Kidney capillary endothelial cell (primary cell): ENCODE results near the gene TMED10.
"Not testable (repeated sequence)": the region's sequence is repeated elsewhere in the genome, so short reads cannot be mapped to it uniquely, and the experiment has no call there.

Experiments used
- DNase-seq: peaks from one replicate; pipeline ENCODE4 v3.0.0-alpha.2; 2018; ENCODE audit warnings: low spot score

TMED10 gene

DNA sequence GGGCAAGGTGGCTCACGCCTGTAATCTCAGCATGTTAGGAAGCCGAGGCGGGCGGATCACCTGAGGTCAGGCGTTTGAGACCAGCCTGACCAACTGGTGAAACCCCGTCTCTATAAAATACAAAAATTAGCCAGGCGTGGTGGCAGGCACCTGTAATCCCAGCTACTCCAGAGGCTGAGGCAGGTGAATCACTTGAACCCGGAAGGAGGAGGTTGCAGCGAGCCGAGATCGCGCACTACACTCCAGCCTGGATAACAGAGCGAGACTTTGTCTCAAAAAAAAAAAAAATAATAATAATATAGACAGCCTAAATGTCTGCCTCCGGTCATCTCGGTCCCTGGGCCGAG is 49.0 kb downstream of the TMED10 start:
- not testable (repeated sequence) for DNase-seq

DNA sequence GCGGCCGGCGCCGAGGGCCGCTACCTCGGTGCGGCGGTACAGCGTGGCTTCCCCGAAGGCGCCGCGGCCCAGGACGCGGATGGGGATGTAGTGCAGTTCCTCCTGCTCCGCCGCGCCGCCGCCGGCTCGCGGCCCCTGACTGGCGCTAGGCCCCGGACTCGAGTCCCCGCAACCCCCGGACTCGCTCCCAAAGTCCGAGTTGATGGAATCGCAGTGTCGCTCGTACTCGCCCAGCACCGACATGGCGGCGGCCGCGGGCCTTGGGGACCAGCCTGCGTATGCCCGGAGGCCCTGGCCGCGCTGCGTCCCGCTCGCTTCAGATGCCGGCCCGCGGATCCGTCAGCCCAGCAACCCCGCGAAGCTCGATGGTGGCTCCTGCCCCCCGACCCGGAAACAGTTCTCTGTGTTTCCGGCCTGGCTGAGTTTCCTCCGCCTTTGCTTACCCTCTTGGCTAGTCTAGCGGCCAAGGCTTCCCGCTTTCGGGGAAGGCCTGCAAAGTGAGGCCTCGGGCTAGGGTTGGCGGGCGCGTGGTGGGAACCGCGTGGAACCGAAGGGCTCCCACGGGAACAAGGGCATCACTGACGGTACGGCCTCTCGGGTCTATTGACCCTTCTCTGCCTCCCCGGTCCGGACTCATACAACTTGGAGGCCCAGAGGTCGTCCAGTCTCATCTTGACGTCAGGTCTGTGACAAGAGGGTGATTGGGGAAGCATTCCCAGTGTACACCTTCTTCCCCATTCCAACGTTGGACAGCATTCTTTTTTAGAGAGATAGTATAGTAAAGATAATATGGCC is 49.5 kb downstream of the TMED10 start, which contains the start of gene NEK9:
NEK9 (minus strand) TSS at position 370 of the 795 bp plus-strand sequence; CDS start at position 243, 127 bp downstream.
- no peak for DNase-seq

DNA sequence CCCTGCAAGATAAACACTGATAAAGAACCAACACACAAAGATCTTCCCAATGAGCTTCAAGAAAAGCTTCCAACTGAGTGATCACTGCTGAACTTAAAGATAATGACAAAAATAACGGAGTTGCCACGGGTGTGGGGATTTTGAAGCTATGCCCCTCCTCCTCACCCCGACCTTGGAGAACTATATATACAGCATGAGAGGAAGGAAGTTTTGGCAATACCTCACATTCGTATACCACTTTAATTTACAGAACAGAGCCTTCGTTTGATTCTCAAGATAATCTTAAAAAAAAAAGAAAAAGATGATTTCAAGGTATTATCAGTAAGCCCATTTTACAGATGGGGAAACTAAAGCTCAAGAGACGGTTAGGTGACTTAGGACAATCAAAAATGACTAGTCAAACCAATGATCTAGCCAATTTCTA is 50.3 kb downstream of the TMED10 start:
- no peak for DNase-seq

DNA sequence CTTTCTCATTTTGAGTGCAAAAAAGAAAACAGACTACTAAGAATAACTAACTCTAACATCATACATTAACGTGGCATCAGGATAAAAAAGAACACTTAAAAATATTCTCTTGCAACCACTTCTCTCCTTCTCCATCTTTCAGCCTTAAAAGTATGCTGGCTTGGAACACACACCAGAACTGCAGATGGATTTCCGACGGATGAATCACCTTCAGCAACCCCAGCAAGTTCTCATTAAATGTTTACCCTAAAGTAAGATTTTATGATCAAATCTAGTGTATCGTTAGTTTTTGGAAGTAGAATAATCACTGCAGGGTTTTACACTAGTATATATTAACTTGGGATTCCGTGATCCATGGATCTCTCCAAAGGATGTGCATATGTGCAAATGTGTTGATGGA is 50.8 kb downstream of the TMED10 start:
- DNase-seq = no peak

DNA sequence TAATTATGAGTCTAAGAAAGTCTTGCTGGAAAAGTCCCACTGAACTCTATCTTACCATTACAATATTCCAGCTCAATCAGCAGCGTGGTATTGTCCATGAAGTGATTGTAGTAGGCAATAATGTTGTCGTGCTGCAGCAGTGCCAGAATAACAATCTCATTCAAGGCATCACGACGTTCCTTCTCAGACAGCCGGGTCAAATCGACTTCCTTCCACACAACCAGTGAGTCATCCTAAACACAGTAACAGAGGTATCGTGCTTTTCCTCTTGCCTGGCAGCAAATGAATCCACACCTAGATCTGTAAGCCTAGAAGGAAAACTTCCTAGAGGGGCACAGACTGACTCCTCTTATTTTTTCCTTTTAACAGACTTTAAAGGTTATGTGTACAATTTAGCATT is 52.4 kb downstream of the TMED10 start:
- DNase-seq = peak; percentile 93

DNA sequence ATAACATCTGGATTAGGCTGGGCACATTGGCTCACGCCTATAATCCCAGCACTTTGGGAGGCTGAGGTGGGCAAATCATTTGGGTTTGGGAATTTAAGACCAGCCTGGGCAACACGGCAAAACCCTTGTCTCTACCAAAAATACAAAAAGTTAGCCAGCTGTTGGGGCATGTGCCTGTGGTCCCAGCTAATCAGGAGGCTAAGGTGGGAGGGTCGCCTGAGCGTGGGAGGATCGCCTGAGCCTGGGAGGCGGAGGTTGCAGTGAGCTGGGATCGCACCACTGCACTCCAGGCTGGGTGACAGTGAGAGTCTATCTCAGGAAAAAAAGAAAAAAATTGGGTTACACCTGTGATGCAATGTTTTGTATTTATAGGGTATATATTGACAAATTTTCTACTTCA is 54.9 kb downstream of the TMED10 start:
- DNase-seq = no peak

DNA sequence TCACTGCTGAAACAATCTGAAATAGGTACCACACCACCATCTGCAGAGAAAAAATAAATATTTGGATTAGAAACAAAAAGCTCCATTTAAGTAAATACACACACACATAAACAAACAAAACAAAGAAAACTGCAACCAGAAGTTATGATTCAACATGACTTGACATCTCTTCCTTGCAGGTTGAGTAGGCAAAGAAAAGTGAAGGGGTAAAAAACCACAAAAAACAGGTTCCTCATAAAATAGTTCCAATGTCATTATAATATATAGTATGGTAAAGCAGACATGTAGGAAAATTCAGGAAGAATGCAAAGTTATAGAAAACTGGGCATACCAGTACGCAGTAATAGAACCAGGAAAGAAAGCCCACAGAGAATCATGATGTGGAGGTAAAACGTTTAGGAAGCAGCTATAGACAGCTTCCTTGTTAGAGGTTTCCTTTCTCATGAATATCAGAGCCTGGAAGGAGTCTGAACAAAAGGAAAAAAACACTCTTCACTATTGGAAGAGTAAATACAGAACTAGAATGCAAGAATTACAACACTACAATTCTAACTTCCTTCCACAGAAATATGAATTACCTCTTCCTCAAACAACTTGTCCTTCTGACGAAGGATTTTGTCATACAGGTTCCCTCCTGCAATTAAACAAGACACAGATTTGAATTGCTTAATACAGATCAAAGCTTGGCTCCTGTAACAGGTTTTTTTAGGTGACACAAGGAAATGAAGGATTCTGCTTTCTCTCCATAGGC is 55.7 kb downstream of the TMED10 start:
- no peak for DNase-seq

DNA sequence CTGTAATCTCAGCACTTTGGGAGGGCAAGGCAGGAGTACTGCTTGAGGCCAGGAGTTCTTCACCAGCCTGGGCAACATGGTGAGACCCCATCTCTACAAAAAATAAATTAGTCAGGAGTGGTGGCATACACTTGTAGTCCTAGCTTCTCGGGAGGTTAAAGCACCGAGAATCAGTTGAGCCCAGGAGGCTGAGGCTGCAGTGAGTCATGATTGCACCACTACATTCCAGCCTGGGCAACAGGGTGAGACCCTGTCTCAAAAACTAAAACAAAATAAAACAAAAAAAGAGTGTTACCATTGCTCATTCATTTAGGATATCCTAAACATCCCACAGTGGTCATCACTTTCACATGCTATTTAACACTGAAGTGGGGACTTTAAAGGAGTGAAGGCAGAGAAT is 57.4 kb downstream of the TMED10 start:
- DNase-seq = no peak

DNA sequence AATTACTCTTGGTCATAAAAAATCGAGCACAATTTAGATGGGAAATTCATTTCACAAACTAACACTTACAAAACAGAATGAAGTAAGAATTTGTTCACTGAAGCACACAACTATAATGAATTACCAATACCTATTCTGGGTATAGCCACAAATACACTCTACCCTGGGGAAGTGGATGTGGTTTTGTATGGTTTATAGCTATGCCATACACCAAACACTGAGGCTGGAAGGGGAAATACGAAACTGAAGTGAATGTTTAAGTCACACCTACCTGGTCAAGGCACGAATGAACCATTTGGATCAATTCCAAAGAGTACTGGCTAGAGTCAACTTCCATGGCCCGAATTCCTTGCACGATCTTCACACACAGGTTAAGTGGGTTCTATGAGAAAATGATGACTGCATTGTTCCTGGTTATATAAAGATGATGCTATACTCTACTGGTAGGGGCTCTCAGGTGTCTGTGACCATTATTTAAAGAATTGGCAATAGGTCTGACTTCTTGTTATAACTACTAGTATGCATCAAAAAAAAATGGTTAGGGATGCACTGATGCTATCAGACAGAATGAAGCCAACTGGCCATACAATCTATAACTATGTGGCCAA is 62.4 kb downstream of the TMED10 start:
- DNase-seq = no peak

DNA sequence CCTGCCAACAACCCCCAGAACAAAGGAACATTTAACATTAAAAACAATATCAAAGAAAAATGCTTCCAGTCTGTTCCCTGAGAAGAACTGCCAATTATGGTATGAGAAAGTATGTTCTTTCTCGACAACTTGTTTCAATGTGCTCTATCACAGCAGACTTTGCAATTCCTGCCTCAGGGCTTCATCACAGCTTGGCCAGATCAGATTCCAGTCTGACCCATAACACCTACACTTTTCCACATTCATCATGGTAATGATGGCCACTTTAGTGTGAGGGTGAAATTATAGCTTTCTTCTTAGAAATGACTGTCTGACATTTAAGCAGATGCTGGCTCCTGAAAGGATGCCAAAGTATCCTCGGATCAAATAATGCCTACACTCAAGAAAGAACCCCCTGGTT is 66.5 kb downstream of the TMED10 start:
- DNase-seq = no peak

DNA sequence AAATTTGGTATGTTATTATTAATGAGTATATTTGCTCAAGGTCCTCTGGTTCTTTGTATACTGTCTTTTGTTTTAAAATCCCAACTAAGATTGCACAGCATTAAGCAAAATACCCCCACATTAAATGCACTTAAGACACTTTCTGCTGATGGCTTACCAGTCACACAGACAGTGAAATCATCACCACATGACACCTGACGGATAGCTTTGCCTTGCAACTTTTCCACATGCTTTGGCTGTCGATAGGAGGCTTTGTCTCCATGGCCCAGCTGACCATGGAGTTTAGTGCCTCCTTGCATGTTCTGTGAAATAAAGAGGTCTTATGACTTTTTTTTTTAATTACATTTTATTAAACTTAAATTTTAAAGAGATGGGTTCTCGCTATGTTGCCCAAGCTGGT is 69.2 kb downstream of the TMED10 start:
- DNase-seq = no peak

DNA sequence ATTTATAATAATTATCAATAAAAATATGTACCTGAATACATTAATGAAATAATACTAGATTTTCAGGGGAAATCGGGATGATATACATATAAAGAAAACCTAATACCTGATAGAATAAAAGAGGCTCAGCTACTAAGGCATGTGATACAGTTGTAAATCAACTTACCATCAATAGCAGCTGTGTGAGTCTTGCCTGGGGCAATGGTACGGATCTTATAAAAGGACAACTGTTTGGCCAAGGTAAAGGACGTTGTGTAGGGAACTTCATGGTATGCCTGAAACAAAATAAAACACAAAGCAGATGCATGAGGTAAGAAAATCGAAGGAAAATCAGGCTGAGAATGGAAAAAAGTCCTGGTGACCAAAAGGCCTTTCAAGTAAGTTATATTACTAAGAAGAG is 74.9 kb downstream of the TMED10 start:
- no peak for DNase-seq

DNA sequence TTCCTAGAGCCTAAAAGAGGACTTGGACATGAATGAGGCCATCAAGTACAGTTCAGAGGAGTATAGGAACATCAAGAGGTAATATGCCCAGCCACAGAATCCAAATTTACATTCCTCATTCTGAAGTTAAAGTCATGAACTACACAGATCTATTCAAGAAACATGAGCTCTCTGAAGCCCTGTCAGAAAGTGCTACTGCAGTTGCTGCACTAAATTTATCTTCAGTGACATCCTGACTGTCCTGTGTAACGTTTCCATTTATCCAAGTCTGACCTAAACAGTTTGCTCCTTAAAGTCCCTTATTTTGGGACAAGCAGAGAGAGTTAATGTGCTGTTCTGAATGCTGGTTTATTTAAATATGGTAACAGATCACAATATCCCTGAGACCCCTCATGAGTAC is 77.7 kb downstream of the TMED10 start:
- no peak for DNase-seq

DNA sequence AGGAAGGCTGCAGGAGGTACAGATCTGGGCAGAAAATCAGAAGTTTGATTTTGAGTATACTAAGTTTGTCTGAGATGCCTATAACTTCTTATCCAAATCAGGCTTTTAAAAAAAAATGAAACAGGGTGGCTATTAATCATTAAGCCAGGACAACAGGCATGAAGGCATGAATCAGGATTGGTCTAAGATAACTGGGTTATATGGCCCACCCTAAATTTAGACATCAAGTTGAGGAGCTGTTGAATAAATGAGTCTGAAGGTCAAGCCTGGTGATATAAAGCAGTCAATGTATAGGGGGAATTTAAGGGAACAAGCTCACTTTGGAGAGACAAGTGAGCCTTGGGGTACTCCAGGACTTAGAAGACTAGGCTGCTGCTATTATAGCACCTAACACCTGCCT is 78.2 kb downstream of the TMED10 start:
- DNase-seq = no peak

DNA sequence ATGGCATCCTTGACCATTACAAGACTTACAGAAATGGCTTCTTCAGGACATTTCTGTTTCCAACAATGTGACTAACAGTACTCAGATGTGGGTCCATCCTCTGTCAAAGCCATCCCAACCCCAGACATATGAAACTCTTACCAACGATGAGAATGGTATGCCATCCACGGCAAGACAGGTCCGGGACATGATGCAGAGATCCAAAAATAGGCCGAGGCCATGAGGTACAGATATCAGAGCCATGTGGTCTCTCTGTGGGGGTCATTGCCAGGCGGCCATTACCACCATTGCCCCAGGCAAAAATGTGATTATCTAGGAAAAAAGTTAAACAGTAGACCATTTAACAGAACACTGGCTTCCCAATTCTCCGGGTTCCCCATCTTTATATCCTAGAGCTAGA is 79.5 kb downstream of the TMED10 start:
- no peak for DNase-seq

DNA sequence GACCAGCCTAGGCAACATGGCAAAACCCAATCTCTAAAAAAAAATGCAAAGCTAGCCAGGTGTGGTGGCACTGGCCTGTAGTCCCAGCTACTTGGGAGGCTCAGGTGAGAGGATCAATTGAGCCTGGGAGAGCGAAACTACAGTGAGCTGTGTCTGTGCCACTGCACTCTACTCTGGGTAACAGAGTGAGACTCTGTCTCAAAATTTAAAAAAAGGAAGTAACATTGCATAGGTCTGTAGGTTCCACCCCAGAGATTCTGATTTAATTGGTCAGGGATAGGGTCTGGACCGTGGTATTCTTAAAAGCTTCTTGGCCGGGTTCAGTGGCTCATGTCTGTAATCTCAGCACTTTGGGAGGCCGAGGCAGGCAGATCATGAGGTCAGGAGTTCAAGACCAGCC is 80.7 kb downstream of the TMED10 start:
- DNase-seq = no peak

DNA sequence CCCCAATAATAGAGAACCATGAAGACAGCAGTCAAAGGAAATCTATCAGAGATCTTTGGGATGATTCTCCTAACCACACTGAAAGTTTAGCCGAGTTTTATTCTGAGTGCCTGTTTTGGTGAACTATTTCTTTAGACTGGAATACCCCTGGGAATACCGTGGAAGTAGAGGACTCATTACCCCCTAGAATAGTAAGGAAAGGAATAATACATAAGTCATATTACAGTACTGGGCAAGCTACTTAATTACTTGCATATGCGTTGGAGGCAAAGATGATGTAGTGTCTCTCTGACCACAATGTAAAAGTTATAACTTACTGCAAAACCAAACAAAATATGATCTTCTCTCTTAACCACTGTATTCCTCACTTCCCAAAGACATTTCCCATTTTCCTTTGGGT is 81.5 kb downstream of the TMED10 start:
- no peak for DNase-seq

DNA sequence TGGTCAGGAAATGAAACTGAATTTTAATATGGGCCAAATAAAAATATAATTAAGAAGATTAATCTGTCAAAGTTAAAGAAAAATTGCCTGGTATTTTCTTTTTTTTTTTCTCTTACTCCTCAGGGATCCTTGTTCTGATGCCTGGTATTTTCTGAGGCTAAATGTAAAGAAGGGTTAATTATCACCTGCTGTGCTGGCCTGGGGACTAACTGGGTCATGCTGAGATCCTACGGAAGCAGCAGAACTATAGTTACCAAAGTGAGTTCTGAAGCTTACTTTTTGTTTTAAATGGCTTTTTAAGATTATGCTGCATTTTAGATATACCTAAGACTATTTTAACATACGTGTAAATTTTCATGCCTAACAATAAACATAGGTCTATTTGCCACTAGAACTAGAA is 83.7 kb downstream of the TMED10 start:
- DNase-seq = no peak

DNA sequence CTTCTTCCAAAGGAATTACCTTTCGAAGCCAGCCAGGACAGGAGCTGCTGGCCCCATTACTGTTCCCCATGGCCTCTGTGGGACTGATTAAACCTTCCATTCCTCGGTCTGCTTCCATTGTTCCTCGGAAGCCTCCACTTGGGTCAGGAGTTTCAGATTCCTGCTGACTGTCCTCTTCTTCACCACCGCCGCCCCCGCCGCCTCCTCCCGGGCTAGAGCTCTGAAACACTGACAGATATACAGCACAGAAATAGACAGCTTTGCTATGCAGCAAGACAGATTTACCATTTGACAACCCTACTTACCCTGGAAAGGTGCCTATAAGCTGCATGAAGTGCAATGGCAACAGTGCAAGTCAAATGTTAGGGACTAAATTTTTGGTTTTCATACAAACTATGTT is 85.2 kb downstream of the TMED10 start:
- no peak for DNase-seq

DNA sequence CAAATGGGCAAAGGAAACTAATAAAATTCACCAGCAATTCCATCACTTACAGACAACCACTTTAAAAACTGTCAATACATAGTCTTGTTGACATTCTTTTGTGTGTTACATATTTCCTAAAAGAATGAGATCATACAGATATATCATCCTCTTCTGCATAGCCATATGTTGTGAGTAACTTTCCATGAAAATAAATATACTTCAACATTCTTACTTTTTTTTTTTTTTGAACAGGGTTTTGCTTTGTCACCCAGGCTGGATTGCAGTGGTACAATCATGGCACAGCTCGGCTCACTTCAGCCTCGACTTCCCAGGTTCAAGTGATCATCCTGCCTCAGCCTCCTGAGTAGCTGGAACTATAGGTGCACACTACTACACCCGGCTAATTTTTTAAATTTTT is 86.1 kb downstream of the TMED10 start:
- DNase-seq = peak; percentile 40

DNA sequence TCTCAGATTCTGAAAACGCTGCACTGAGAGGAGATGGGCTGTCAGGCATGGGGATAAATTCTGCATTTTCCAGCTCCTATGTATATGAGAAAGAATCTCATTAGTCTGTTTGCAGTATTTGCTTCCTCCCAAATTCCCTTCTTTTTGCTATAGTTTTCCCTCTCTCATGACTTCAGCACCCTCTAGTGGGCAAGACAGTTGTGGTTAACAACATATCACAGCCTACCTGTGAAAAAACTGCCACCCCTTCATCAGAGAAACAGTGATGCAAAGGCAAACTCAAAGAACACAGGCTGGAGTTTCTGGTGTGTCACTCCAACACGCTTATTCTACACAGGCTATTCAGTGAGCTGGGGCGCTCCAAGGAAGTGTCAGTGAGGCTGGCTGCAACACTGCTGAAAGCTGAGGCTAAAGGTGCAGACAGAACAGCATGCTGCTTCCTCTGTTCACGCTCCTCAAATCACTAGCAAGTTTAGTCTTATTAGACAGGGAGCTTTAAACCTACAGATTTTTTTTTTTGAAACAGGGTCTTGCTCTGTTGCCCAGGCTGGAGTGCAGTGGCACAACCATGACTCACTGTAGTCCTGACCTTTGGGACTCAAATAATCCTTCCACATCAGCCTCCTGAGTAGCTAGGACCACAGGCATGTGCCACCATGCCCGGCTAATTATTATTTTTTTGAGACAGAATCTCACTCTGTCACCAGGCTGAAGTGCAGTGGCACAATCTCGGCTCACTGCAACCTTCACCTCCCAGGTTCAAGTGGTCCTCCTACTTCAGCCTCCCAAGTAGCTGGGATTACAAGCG is 87.6 kb downstream of the TMED10 start:
- peak; percentile 64 for DNase-seq

DNA sequence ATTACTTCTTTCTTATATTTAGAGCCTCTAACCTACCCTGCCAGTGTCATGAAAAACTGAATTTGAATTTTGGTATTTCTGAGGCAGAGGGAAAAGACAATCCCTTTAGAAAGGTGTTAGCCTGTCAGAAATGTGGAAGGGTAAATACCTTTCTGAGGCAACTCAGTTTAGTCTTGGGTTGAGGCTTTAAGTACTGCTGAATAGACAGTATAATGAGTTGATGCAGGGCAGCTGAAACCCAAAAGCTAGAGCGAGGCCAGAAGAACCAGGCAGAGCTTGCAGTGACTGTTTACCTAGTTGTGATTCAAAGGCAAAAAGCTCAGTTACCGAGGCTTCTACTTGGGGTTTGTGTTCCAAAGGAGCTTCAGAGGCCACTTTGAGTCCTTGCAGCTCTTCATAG is 88.3 kb downstream of the TMED10 start:
- no peak for DNase-seq
